Ishikawa (cell line): ENCODE measurements around the gene ISLR.

Experiments used
- EGR1 ChIP-seq: IDR thresholded peaks from 2 replicates; pipeline ENCODE4 v1.6.1; 2012
- TAF1 ChIP-seq: IDR thresholded peaks from 2 replicates; pipeline ENCODE4 v1.6.1; 2012; ENCODE audit warnings: low read depth, mild to moderate bottlenecking

DNA sequence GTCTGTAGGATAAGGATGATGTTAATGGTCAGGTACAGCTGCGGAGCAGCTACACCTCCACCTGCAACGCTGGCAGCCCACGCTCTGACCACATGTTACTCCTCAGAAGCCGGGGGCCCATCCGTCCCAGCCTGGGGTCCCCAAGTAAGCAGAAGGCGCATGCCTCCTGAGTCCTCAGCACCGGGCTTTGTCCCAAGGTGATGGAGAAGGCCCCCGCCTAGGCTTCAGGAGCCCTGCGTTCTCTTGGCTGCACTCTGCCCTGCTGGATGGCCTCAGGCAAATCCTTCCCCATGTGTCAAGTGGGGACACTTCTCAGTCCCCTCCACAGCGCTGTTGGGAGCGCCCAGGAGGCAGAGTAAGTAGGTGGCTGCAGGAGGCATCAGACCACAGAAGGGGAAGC lies 14.7 kb downstream of the ISLR start:
- TF ChIP-seq EGR1 (no peak), TAF1 (no peak)
